Smooth muscle cell (in vitro differentiated cells): ENCODE results near the gene AKAP8L. TPM values are rescaled to one million over a fixed set of nuclear protein-coding genes. Genes with fewer than 3 reads are reported as not detected.

Experiments
- DNase-seq: peaks from one replicate; lab custom pipeline; 2025; ENCODE audit not compliant: unreplicated experiment; lab: John Stamatoyannopoulos, UW
- H2AFZ ChIP-seq: fragments of 200-600 bp; sonication (generic); 2 replicates; pipeline ENCODE4 v1.6.0; 2016; ENCODE audit warnings: antibody characterized with exemption, low read depth, mild to moderate bottlenecking
- H3F3A ChIP-seq: fragments of 200-600 bp; sonication (generic); 2 replicates; pipeline ENCODE4 v1.6.0; 2017; ENCODE audit warnings: antibody characterized with exemption, low read depth
- H3K27ac ChIP-seq: fragments of 200-600 bp; sonication (generic); 2 replicates; pipeline ENCODE4 v1.5.1; 2016; ENCODE audit warnings: low read depth, mild to moderate bottlenecking
- H3K27me3 ChIP-seq: fragments of 200-600 bp; sonication (generic); 2 replicates; pipeline ENCODE4 v1.6.1; 2016; ENCODE audit warnings: low read depth, mild to moderate bottlenecking
- H3K36me3 ChIP-seq: fragments of 200-600 bp; sonication (generic); 2 replicates; pipeline ENCODE4 v1.5.1; 2016; ENCODE audit warnings: low read depth
- H3K4me1 ChIP-seq: fragments of 200-600 bp; sonication (generic); 2 replicates; pipeline ENCODE4 v1.5.1; 2016; ENCODE audit warnings: low read depth
- H3K4me2 ChIP-seq: fragments of 200-600 bp; sonication (generic); 2 replicates; pipeline ENCODE4 v1.6.0; 2016; ENCODE audit warnings: mild to moderate bottlenecking
- H3K4me3 ChIP-seq: fragments of 200-600 bp; sonication (generic); 2 replicates; pipeline ENCODE4 v1.5.1; 2016; ENCODE audit warnings: mild to moderate bottlenecking
- H3K79me2 ChIP-seq: fragments of 200-600 bp; sonication (generic); 2 replicates; pipeline ENCODE4 v1.6.0; 2016; ENCODE audit warnings: low read depth, mild to moderate bottlenecking
- H3K9ac ChIP-seq: fragments of 200-600 bp; sonication (generic); 2 replicates; pipeline ENCODE4 v1.6.0; 2016; ENCODE audit warnings: low read depth
- H3K9me3 ChIP-seq: fragments of 200-600 bp; sonication (generic); replicated peaks from 2 replicates; pipeline ENCODE4 v1.5.1; 2016; ENCODE audit warnings: low read depth
- H4K20me1 ChIP-seq: fragments of 200-600 bp; sonication (generic); 2 replicates; pipeline ENCODE4 v1.6.0; 2016; ENCODE audit warnings: low read depth
- WGBS: methylation state at CpG from one replicate; pipeline ENCODE4 v1.1.7; 2016; ENCODE audit warnings: low lambda C conversion rate; 5-methylcytosine and 5-hydroxymethylcytosine counted together
- polyA plus RNA-seq: library from polyadenylated mRNA; unstranded; fragments of >200 nt; fragmentation: Nextera tagmentation; extraction: Ambion mirVana; gene quantifications from 2 replicates; pipeline ENCODE4 v1.2.1, GENCODE V29; 2016
- total RNA-seq: library from RNA; depleted of rRNA; stranded (reverse); fragments of >200 nt; gene quantifications from 2 replicates; pipeline ENCODE4 v1.2.3, GENCODE V29; 2014
- TF ChIP-seq, protein P1 (sequence below): fragments of 200-600 bp; sonication (generic); IDR thresholded peaks from 2 replicates; pipeline ENCODE4 v1.5.1; 2017; ENCODE audit warnings: borderline replicate concordance, mild to moderate bottlenecking, antibody characterized with exemption; ENCODE audit not compliant: insufficient read depth, poor library complexity, severe bottlenecking

The AKAP8L gene
- total and polyA plus RNA-seq, 2 experiments from 2014 or later = 61.9 to 105 TPM

DNA sequence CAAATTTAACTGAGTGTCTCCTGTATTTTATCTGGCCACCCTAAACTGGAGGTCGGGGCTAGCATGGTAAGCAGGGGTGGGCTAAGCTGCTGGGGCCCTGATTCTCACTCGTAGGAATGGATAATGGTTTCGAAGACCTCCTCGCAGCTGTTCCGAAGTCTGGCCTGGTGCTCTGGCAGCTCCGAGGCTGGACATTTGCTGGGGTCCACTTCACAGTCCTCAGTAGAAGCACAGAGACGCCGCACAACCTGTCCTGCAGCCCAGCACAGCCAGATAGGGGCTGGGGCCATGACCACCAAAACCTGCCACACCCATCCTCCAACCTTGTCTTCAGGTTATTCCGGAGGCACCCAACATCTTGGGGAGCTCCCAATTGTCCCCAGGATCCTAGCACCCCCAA lies 37.2 kb upstream of the AKAP8L start:
- no peaks in the 10 kb centered on the region for H3K9me3 ChIP-seq
- TF ChIP-seq, protein P1, sequence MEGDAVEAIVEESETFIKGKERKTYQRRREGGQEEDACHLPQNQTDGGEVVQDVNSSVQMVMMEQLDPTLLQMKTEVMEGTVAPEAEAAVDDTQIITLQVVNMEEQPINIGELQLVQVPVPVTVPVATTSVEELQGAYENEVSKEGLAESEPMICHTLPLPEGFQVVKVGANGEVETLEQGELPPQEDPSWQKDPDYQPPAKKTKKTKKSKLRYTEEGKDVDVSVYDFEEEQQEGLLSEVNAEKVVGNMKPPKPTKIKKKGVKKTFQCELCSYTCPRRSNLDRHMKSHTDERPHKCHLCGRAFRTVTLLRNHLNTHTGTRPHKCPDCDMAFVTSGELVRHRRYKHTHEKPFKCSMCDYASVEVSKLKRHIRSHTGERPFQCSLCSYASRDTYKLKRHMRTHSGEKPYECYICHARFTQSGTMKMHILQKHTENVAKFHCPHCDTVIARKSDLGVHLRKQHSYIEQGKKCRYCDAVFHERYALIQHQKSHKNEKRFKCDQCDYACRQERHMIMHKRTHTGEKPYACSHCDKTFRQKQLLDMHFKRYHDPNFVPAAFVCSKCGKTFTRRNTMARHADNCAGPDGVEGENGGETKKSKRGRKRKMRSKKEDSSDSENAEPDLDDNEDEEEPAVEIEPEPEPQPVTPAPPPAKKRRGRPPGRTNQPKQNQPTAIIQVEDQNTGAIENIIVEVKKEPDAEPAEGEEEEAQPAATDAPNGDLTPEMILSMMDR = no peak
- no peak for DNase-seq
- peaks cover 75% of the 10 kb centered on the region for H3K27me3 ChIP-seq
- H3K9ac ChIP-seq = no peak overlapping the region
- H3K4me2 ChIP-seq = no peak overlapping the region
- WGBS = 91% methylated on average over 9 of the region's 9 CpGs
- no peak overlapping the region for H3K4me3 ChIP-seq
- no peak overlapping the region for H2AFZ ChIP-seq
- H3K79me2 ChIP-seq = no peaks in the 10 kb centered on the region
- H3K27ac ChIP-seq = no peak overlapping the region
- H3K4me1 ChIP-seq = peaks cover 3% of the 10 kb centered on the region
- no peaks in the 10 kb centered on the region for H3K36me3 ChIP-seq
- peaks cover 10% of the 10 kb centered on the region for H3F3A ChIP-seq
- no peaks in the 10 kb centered on the region for H4K20me1 ChIP-seq

DNA sequence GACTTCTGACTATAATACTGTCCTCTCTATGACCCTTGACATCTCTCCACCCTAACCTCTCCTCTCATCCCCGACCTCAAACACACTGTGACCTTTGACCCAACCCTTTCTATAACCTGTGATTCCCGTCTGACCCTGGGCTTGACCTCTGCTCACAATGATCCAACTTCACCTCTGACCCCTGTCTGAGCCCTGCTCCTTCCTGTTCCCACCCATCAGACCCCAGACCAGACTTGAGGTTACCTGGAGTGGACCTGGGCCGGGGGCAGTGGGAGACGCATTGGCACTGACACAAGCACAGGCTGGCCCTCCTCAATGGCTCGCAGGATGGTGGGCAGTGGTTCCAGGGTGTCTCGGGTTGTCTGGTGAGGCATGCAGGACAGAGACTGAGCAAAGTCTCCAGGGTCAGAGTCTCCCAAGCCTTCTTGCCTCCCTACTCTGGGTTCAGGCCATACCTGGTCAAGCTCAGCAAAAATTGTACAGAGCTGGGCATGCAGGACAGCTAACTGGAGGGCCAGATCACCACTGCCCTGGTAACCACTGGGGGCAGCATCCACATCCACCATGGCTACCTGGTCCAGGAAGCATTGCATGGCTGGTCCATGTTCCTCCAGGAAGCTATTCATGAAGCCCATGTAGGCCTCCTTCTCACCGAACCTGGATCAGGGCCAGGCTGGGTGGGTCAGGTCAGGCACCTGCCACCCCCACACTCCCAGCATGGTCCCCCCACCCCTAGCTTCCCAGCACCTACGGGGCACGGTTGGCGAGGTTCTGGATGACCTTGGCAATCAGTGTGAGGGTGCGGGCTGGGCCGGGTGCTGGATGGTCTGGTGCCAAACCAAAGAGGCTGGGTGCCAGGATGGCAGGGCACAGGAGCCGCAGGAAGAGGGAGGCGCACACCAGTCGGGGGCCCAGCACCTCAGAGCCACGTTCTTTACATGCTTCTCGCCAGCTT lies 35.4 kb upstream of the AKAP8L start:
- Histone ChIP-seq H3K36me3 (no peaks in the 10 kb centered on the region), H3K27ac (no peak overlapping the region), H3K9me3 (no peaks in the 10 kb centered on the region), H3K79me2 (no peaks in the 10 kb centered on the region), H3K4me3 (no peak overlapping the region), H3F3A (peaks cover 15% of the 10 kb centered on the region), H2AFZ (no peak overlapping the region), H4K20me1 (no peaks in the 10 kb centered on the region), H3K9ac (no peak overlapping the region), H3K4me1 (peaks cover 3% of the 10 kb centered on the region), H3K4me2 (no peak overlapping the region), H3K27me3 (peaks cover 57% of the 10 kb centered on the region)
- DNase-seq = no peak
- TF ChIP-seq, protein P1 = no peak
- 93% methylated on average over 17 of the region's 17 CpGs for WGBS

DNA sequence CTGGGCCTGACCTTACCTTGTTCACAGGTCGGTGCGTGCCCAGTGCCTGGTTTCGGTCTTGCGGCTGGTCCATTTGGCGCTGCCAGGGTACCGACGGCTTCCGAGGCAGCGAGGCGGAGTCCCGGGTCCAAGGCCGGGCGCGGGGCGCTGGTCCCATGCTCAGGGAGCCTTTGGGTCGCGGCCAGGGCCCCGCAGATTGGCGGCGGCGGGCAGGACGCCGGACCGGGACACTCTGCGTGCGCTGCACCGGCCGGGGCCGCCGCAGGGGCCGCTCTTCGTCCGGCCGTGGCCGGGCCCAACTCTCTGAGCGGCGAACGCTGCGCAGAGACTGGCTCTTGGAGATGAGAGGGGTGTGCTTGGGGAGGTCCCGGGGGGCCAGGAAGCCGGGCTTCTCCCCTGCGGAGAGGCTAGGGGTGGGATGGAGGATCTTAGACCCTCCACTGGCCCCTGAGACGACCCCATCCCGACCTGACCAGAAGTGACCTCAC lies 34.3 kb upstream of the AKAP8L start:
- WGBS = 12% methylated on average over 41 of the region's 44 CpGs
- peak overlapping the region; percentile 45 for H3K4me3 ChIP-seq
- H3K4me2 ChIP-seq = peak overlapping the region; percentile 85
- TF ChIP-seq, protein P1 = no peak
- H3K9me3 ChIP-seq = no peaks in the 10 kb centered on the region
- peak overlapping the region; percentile 82 for H2AFZ ChIP-seq
- no peaks in the 10 kb centered on the region for H3K79me2 ChIP-seq
- no peak for DNase-seq
- H4K20me1 ChIP-seq = no peaks in the 10 kb centered on the region
- H3K27me3 ChIP-seq = peaks cover 47% of the 10 kb centered on the region
- H3K27ac ChIP-seq = no peak overlapping the region
- peaks cover 15% of the 10 kb centered on the region for H3F3A ChIP-seq
- H3K9ac ChIP-seq = no peak overlapping the region
- H3K4me1 ChIP-seq = peaks cover 3% of the 10 kb centered on the region
- no peaks in the 10 kb centered on the region for H3K36me3 ChIP-seq
